ENCODE results near the gene SOCS1. TPM values are rescaled to one million over a fixed set of nuclear protein-coding genes. Genes with fewer than 3 reads are reported as not detected.

The SOCS1 gene
- total and polyA plus RNA-seq, 2 donors (not counting 3 experiments of a cell fraction or from before 2014, with no cell fraction given) = 1.1 to 1.7 TPM

DNA sequence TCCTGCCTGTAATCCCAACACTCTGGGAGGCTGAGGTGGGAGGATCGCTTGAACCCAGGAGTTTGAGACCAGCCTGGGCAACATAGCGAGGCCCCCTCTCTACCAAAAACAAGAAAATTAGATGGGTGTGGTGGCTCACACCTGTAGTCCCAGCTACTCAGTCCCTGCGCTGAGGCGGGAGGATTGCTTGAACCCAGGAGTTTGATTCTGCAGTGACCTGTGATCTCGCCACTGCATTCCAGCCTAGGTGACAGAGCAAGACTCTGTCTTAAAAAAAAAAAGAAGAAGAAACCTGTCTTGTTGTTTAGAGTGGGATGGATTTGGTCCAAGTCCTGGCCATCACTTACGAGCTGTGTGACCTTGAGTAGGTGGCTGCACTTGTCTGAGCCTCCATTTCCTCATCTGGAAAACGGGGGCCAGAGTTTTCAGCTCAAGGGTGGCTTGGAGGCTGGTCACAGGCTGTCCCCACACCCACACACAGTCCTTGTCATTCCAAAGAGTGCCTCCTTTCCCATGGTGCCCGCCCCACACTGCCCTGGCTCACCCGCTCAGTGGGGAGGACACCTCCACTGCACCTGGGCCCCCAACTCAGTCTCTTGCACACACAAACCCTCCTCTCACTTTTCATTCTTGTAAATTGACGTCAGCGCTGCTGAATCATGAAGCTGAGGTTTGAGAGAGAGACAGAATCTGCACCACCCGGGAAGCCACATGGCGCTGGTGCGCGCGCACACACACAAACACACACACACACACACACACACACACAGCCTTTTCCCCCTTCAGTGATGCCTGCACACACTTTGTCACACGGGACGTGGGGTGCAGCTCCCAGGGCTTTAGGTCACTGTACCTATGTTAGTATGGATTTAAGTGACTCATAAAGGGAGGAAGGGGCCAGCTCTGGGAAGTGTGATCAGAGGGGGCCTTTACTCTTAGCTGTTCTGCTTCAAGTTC lies 4.2 kb downstream of the SOCS1 start:
- intact Hi-C loops (cut with micrococcal nuclease) = loop anchor here (10.0 kb wide), 1 partner anchor 63 kb away; no protein-coding TSS in a partner anchor
- no peaks in the 10 kb centered on the region for H3K36me3 ChIP-seq (ENCODE audit: control insufficient read depth in 2 of 2, extremely low read depth in 1 of 2, insufficient read depth in 2 of 2, low read length in 2 of 2)
- no peaks in the 10 kb centered on the region for H4K20me1 ChIP-seq (replicated peaks; ENCODE audit: control insufficient read depth, extremely low read depth, insufficient read depth, low read length)
- TF ChIP-seq POLR2A (IDR thresholded peaks at IDR 0.05; ENCODE audit: low read depth, low read length) (no peak), GATA2 (IDR thresholded peaks at IDR 0.05; ENCODE audit: insufficient read depth, insufficient read length, low read depth, low read length) (no peak), POLR2AphosphoS5 (IDR thresholded peaks at IDR 0.05; ENCODE audit: insufficient read depth, low read depth, low read length) (no peak)
- TF ChIP-seq, protein P1, sequence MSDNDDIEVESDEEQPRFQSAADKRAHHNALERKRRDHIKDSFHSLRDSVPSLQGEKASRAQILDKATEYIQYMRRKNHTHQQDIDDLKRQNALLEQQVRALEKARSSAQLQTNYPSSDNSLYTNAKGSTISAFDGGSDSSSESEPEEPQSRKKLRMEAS (IDR thresholded peaks at IDR 0.05; ENCODE audit: insufficient read depth, insufficient read length) = no peak
- no peak for FAIRE-seq
- dilution Hi-C loops (cut with MboI; ENCODE audit: extremely low pct_ligation_motif_present, low sequenced_read_pairs) = no loop called here
- H3K9me1 ChIP-seq (replicated peaks; ENCODE audit: control insufficient read depth, extremely low read depth, insufficient read depth, low read length) = no peaks in the 10 kb centered on the region
- peaks cover 6% of the 10 kb centered on the region for H3K4me1 ChIP-seq (ENCODE audit: control insufficient read depth, extremely low read depth, insufficient read depth, low read length)
- no peak for DNase-seq (ENCODE audit: low read depth, low spot score)
- H3K9ac ChIP-seq (replicated peaks; ENCODE audit: extremely low read depth, insufficient read depth, low read length) = no peak overlapping the region
- BruUV-seq (replicated peaks) = no TSS peak
- peaks cover 0 to 1% of the 10 kb centered on the region in 2 experiments for H3K27me3 ChIP-seq (ENCODE audit: control insufficient read depth in 2 of 2, insufficient read depth in 2 of 2, low read length in 2 of 2)
- H3K9me3 ChIP-seq (replicated peaks; ENCODE audit: control insufficient read depth, insufficient read depth, low read length) = no peaks in the 10 kb centered on the region
- ChIA-PET POLR2A (no interaction called here), CTCF (interaction anchor here (1.0 to 1.2 kb wide), 3 partner anchors 33 to 288 kb away, joined by 3 to 4 read pairs (median 3); no protein-coding TSS in a partner anchor)
- H2AFZ ChIP-seq (ENCODE audit: low read depth, low read length) = no peak overlapping the region
- no peak overlapping the region for H3K27ac ChIP-seq (ENCODE audit: insufficient read depth, low read depth, low read length)
- H3K4me3 ChIP-seq (replicated peaks in 1 of 3; ENCODE audit: insufficient read depth in 1 of 3, low read depth in 1 of 3, low read length in 3 of 3) = no peak overlapping the region
- H3K79me2 ChIP-seq (ENCODE audit: control insufficient read depth, insufficient read depth, low read length) = no peaks in the 10 kb centered on the region
- no peak overlapping the region for H3K4me2 ChIP-seq (ENCODE audit: insufficient read depth, low read length)

DNA sequence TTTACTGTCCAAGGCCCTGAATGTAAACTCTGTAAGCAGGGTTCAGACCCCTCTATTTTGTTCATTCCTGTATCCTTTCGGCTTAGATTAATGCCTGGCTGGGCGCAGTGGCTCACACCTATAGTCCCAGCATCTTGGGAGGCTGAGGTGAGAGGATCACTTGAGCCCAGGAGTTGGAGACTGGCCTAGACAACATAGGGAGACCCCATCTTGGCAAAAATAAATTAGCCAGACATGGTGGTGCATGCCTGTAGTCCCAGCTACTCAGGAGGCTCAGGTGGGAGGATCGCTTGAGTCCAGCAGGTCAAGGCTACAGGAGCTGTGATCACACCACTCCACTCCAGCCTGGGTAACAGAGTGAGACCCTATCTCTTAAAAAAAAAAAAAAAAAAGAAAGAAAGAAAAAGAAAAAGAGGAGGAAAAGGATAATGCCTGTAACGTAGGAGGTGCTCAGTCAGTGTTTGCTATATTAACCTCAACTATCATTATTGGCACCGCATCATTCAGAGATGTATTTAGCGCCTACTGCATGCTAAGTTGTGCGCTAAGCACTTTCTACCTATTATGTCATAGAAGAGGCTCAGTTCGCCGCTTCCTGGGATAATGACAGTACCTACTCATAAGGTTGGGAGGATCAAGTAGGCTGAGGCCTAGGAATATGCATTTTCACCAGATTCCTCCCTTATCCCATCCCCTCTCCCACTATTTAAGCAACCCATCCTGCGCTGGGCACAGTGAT lies 5.0 kb downstream of the SOCS1 start:
- no peaks in the 10 kb centered on the region for H3K9me1 ChIP-seq (replicated peaks; ENCODE audit: control insufficient read depth, extremely low read depth, insufficient read depth, low read length)
- ChIA-PET CTCF (interaction anchor here (1.2 kb wide), 1 partner anchor 280 kb away, joined by 4 read pairs; no protein-coding TSS in a partner anchor), POLR2A (no interaction called here)
- H2AFZ ChIP-seq (ENCODE audit: low read depth, low read length) = no peak overlapping the region
- H3K27me3 ChIP-seq (ENCODE audit: control insufficient read depth in 2 of 2, insufficient read depth in 2 of 2, low read length in 2 of 2) = peaks cover 0 to 1% of the 10 kb centered on the region in 2 experiments
- no peak overlapping the region for H3K4me3 ChIP-seq (replicated peaks in 1 of 3; ENCODE audit: insufficient read depth in 1 of 3, low read depth in 1 of 3, low read length in 3 of 3)
- no peaks in the 10 kb centered on the region for H3K9me3 ChIP-seq (replicated peaks; ENCODE audit: control insufficient read depth, insufficient read depth, low read length)
- DNase-seq (ENCODE audit: low read depth, low spot score) (no peak), FAIRE-seq (no peak)
- BruUV-seq (replicated peaks) = no TSS peak
- H3K79me2 ChIP-seq (ENCODE audit: control insufficient read depth, insufficient read depth, low read length) = no peaks in the 10 kb centered on the region
- intact Hi-C loops (cut with micrococcal nuclease) = loop anchor here (10.0 kb wide), 1 partner anchor 64 kb away; no protein-coding TSS in a partner anchor
- dilution Hi-C loops (cut with MboI; ENCODE audit: extremely low pct_ligation_motif_present, low sequenced_read_pairs) = no loop called here
- no peak overlapping the region for H3K9ac ChIP-seq (replicated peaks; ENCODE audit: extremely low read depth, insufficient read depth, low read length)
- H3K4me1 ChIP-seq (ENCODE audit: control insufficient read depth, extremely low read depth, insufficient read depth, low read length) = peaks cover 5% of the 10 kb centered on the region
- TF ChIP-seq GATA2 (IDR thresholded peaks at IDR 0.05; ENCODE audit: insufficient read depth, insufficient read length, low read depth, low read length) (no peak), POLR2AphosphoS5 (IDR thresholded peaks at IDR 0.05; ENCODE audit: insufficient read depth, low read depth, low read length) (no peak), FOS (IDR thresholded peaks at IDR 0.05; ENCODE audit: borderline replicate concordance, insufficient read depth, low read length) (no peak), MYC (IDR thresholded peaks at IDR 0.05; ENCODE audit: low read depth, low read length) (no peak), EZH2 (IDR thresholded peaks at IDR 0.05; ENCODE audit: borderline replicate concordance, low read depth, low read length, severe bottlenecking) (no peak), POLR2A (IDR thresholded peaks at IDR 0.05; ENCODE audit: low read depth, low read length) (no peak), JUN (IDR thresholded peaks at IDR 0.05; ENCODE audit: borderline replicate concordance, insufficient read depth, insufficient read length, low read depth) (no peak)
- TF ChIP-seq, protein P1 (IDR thresholded peaks at IDR 0.05; ENCODE audit: insufficient read depth, insufficient read length) = no peak
- TF ChIP-seq, protein P2, sequence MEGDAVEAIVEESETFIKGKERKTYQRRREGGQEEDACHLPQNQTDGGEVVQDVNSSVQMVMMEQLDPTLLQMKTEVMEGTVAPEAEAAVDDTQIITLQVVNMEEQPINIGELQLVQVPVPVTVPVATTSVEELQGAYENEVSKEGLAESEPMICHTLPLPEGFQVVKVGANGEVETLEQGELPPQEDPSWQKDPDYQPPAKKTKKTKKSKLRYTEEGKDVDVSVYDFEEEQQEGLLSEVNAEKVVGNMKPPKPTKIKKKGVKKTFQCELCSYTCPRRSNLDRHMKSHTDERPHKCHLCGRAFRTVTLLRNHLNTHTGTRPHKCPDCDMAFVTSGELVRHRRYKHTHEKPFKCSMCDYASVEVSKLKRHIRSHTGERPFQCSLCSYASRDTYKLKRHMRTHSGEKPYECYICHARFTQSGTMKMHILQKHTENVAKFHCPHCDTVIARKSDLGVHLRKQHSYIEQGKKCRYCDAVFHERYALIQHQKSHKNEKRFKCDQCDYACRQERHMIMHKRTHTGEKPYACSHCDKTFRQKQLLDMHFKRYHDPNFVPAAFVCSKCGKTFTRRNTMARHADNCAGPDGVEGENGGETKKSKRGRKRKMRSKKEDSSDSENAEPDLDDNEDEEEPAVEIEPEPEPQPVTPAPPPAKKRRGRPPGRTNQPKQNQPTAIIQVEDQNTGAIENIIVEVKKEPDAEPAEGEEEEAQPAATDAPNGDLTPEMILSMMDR (IDR thresholded peaks at IDR 0.05; ENCODE audit: extremely low read depth in 1 of 2, insufficient read depth in 1 of 2, low read depth in 1 of 2, low read length in 2 of 2) = no peak
- H3K4me2 ChIP-seq (ENCODE audit: insufficient read depth, low read length) = no peak overlapping the region
- no peaks in the 10 kb centered on the region for H4K20me1 ChIP-seq (replicated peaks; ENCODE audit: control insufficient read depth, extremely low read depth, insufficient read depth, low read length)
- no peak overlapping the region for H3K27ac ChIP-seq (ENCODE audit: insufficient read depth, low read depth, low read length)
- H3K36me3 ChIP-seq (ENCODE audit: control insufficient read depth in 2 of 2, extremely low read depth in 1 of 2, insufficient read depth in 2 of 2, low read length in 2 of 2) = no peaks in the 10 kb centered on the region
